ENCODE results near the gene SLC25A6.
"Not testable (repeated sequence)": the region's sequence is repeated elsewhere in the genome, so short reads cannot be mapped to it uniquely, and the experiment has no call there.

Gene SLC25A6

DNA sequence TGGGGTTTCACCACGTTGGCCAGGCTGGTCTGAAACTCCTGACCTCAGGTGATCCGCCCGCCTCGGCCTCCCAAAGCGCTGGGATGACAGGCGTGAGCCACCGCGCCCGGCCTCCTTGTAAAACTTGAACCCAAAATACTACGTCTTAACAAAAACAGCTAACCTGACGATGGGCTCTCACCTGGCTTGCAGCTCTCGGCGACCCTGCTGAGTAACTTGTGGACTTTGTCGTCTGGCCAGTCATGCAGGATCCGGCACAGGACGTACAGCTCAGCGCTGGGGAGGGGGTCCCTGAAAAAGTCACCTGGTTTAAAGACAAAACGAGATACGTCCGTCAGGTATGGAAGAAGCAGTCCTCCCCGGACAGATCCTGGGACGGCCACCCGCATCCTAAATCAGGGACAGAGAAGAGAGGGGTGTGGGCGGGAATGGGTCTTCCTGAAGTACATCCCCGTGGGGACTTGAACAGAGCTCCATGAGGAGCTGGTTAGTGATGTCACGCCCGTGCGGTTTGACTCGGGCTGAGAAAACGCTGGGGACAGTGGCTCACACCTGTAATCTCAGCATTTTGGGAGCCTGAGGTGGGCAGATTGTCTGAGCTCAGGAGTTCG lies 20.7 kb upstream of the SLC25A6 start:
- no peak for DNase-seq (ENCODE audit: low read depth, low spot score)

DNA sequence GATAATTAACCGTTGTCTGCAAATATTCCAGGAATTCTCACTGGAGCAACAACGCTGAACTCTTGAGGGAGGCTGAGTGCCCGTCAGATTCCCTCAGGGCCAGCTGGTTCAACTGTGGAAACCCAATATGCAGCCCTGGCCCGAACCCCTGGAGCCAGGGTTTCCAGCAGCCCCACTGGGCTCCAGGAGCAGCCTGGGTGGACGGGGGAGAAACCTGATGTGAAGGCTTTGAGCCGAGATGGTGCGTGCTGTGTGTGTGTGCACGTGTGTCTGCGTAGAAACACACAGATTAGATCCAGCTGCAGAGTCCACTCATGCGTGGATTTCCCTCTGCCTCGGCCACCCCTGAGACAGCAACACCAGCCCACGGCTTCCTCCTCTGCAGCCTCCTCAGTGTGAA lies 19.4 kb upstream of the SLC25A6 start:
- DNase-seq (ENCODE audit: low read depth, low spot score), result no peak

GRCh38 chrX:1407035-1407434 lies 15.1 kb upstream of the SLC25A6 start:
- DNase-seq (ENCODE audit: low read depth, low spot score), result no peak

GRCh38 chrX:1405769-1406168 lies 13.9 kb upstream of the SLC25A6 start:
- DNase-seq (ENCODE audit: low read depth, low spot score), result not testable (repeated sequence)

- DNase-seq (ENCODE audit: low read depth, low spot score), result not testable (repeated sequence)
Observed at GRCh38 chrX:1403867-1404266, 12.0 kb upstream of the SLC25A6 start.

GRCh38 chrX:1403228-1403627 lies 11.3 kb upstream of the SLC25A6 start:
- no peak for DNase-seq (ENCODE audit: low read depth, low spot score)

DNA sequence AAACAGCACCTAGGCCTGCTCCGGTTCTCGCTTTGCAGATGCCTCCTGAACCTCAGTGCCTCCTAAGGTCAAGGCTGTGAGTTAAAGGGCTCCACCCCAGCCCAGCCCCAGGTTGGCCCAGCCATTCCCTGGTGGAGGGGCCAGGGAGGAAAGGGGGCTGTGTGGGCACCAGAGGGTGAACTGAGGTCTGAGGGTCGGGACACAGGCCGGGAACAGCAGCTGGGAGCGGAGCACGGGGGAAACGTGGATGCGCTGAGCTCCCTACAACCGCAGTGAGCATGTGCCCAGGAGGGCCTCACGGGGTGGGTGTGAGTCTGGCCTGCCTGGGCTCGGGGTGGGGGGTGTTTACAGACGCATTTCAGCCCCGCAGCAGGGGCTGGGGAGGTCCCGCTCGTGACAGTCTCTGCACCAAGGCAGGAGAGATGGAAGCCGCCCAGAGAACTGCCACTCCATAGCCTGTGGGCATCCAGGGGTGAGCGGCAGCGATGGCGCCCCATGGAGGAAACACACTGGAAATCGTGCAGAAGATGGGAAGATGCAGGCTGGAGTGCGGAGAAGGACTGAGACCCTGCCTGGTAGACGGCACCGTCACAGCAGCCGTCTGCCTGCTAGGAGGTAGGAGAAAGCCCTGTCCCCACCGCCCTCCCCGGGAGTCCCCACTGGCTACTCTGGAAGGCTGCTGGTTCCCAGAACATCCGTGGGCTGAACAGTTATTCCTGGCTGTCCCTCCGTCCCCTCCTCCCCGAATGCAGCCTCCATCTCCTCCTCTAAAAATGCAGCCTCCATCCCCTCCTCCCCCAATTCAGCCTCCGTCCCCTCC lies 9.9 kb upstream of the SLC25A6 start:
- no peak for DNase-seq (ENCODE audit: low read depth, low spot score)

DNA sequence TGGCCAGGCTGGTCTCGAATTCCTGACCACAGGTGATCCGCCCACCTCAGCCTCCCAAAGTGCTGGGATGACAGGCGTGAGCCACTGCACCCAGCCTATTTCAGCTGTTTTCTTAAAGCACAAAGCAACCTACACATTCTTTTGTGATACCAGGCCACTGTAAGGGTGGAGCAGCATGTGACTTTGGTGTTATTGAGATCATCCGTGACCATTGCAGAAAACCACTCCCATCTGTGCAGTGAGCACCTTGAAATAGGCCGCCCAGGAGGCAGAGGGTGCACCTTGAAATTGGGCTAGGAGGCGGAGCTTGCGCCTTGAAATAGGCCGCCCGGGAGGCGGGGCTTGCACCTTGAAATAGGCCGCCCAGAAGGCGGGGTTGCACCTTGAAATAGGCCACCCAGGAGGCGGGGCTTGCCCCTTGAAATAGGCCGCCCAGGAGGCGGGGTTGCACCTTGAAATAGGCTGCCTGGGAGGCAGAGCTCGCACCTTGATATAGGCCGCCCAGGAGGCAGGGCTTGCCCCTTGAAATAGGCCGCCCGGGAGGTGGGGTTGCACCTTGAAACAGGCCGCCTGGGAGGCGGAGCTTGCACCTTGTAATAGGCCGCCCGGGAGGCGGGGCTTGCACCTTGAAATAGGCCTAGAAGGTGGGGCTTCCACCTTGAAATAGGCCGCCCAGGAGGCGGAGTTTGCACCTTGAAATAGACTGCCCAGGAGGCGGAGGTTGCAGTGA lies 9.0 kb upstream of the SLC25A6 start:
- no peak for DNase-seq (ENCODE audit: low read depth, low spot score)

DNA sequence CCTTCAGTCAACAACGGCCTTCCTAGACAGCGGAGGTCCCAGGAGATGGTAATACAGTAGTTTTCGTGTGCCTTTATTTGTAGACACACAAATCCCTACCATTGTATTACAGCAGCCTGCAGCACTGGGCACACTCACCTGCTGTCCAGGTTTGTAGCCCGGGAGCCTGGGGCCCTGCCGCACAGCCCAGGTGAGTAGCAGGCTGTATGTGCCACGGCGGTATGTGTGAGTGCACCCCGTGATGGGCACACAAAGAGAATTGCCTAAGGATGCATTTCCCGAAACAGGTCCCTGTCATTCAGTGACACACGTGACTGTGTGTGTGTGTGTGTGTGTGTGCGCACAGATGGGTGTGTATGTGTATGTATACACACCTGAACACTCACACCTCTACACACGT lies 8.1 kb upstream of the SLC25A6 start:
- no peak for DNase-seq (ENCODE audit: low read depth, low spot score)

GRCh38 chrX:1398431-1399340 lies 6.8 kb upstream of the SLC25A6 start:
- no peak for DNase-seq (ENCODE audit: low read depth, low spot score)

DNA sequence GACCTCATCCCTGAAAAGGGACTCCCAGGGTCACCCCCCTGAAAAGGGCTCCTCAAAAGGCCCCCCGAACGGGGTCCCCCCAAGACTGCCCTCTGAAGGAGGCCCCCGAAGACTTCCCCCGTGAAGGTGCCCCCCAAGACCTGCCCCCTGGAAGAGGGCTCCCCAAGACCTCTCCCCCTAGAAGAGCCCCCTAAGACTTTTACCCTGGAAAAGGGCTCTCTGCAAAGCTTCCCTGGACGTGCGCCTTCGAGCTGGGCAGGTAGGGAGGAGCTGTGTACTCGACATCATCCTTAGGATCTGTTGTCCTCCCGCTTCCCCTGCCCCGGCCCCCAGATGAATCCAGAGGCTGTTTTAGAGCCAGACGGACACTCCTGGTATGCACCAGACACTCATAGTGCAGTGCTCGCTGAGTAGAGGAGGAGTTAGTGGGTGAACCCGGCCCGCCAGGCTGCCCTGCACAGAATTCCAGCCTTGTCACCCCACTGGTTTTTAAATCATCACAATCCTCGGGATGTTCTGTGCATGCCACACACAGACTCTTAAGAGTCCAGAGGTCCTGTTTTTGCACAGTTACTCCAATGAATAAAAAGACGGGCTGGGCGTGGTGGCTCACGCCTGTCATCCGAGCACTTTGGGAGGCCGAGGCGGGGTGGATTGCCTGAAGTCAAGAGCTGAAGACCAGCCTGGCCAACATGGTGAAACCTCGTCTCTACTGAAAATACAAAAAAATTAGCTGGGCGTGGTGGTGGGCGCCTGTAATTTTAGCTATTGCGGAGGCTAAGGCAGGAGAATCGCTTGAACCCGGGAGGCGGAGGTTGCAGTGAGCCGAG lies 5.7 kb upstream of the SLC25A6 start:
- no peak for DNase-seq (ENCODE audit: low read depth, low spot score)

- no peak for DNase-seq (ENCODE audit: low read depth, low spot score)
Observed at GRCh38 chrX:1397001-1397400, 5.1 kb upstream of the SLC25A6 start.

- no peak for DNase-seq (ENCODE audit: low read depth, low spot score)
Observed at GRCh38 chrX:1395646-1396216, 3.8 kb upstream of the SLC25A6 start.

- no peak for DNase-seq (ENCODE audit: low read depth, low spot score)
Observed at GRCh38 chrX:1394731-1395501, 3.0 kb upstream of the SLC25A6 start.

DNA sequence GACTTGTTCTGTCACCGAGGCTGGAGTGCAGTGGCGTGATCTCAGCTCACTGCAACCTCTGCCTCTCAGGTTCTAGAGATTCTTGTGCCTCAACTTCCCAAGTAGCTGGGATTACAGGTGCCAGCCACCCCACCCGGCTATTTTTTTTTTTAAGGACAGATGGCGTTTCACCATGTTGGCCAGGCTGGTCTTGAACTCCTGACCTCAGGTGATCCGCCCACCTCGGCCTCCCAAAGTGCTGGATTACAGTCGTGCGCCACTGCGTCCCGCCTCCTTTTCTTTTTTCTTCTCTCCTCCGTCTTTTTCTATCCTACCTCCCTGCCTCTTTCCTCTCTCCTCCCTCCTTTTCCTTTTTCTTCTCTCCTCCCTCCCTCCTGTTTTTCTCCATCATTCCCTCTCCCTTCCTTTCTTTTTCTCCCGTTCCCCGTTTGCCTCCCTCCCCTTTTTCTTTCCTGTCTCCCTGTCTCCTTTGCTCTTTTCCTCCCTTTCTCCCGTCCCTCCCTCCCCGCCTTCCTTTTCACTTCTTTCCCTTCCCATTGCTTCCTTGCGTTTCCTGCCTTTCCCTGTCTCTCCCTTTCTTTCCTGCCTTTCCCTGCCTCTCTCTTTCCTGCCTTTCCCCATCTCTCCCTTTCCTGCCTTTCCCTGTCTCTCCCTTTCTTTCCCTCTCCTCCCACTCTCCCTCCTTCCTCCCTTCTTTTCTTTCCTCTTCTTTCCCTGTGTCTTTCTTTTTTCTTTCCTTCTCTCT lies 2.1 kb upstream of the SLC25A6 start:
- no peak for DNase-seq (ENCODE audit: low read depth, low spot score)

DNA sequence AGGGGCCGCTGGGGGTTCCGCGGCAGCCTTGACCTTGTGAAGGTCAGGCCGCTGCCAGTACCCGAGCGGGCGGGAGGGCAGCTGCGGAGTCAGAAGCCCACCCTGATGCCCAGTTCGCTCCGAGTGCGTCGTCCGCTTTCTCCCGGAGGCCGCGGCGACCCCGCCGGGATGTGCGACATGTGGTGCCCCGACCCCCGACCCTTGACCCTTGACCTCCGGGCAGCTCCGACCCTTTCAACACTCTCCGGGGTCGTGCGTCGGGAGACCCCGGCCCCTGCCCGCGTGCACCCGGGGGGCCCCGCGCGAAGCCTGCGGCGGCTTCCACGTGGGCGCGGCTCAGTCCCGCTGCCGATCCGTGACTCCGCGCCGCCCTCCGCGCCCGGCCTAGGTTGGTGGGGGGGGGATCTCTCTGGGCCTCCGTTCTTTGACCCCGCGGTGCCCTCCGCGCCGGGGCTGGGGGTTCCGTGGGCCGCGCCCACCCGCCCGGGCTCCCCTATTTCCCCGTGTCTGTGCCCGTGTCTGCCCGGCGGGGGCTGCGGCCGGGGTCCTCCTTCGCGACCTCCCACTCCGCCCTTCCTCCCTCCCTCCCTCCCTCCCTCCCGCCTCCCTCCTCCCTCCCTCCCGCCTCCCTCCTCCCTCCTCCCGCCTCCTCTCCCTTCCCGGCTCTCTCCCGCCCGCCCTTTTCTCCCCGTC lies 609 bp upstream of the SLC25A6 start:
- DNase-seq (ENCODE audit: low read depth, low spot score), result peak; percentile 27

GRCh38 chrX:1391370-1391706 lies 575 bp downstream of the SLC25A6 start:
- no peak for DNase-seq (ENCODE audit: low read depth, low spot score)

- no peak for DNase-seq (ENCODE audit: low read depth, low spot score)
Observed at GRCh38 chrX:1390621-1391369, 1.1 kb downstream of the SLC25A6 start.
